Nephron (organoid): ENCODE measurements around the gene GADD45B.
A peak's percentile ranks its signal among the peaks of the same experiment; 100 is the strongest.

Experiments
- H3K27ac Mint-ChIP-seq, 3 experiments: 2 replicates each; pipeline ENCODE4 v1.8.0; 2020; ENCODE audit warnings: mixed read lengths in 3 of 3, mild to moderate bottlenecking in 2 of 3, moderate library complexity in 1 of 3
- H3K27me3 Mint-ChIP-seq: 2 replicates; pipeline ENCODE4 v1.8.0; 2021; ENCODE audit warnings: low read depth, mild to moderate bottlenecking, moderate library complexity, mixed read lengths
- H3K36me3 Mint-ChIP-seq: 2 replicates; pipeline ENCODE4 v1.8.0; 2020; ENCODE audit warnings: low read depth, mixed read lengths
- H3K4me1 Mint-ChIP-seq: 2 replicates; pipeline ENCODE4 v1.8.0; 2020; ENCODE audit warnings: mixed read lengths
- H3K4me3 Mint-ChIP-seq, 3 experiments: 2 replicates each; pipeline ENCODE4 v1.8.0; 2020; ENCODE audit warnings: mild to moderate bottlenecking in 3 of 3, mixed read lengths in 3 of 3, moderate library complexity in 2 of 3
- H3K9me3 Mint-ChIP-seq: 2 replicates; pipeline ENCODE4 v1.8.0; 2020; ENCODE audit warnings: mixed read lengths
- CTCF ChIP-seq, 3 experiments: fragments of 200-600 bp; sonication (generic); IDR thresholded peaks; one replicate each; pipeline ENCODE4 v1.5.0; 2021; ENCODE audit warnings: antibody characterized with exemption in 3 of 3; ENCODE audit not compliant: unreplicated experiment in 3 of 3

GADD45B gene

GRCh38 chr19:2428756-2429711 is 46.9 kb upstream of the GADD45B start:
- Mint-ChIP-seq H3K36me3 (peaks cover 14% of the 10 kb centered on the region), H3K27me3 (no peaks in the 10 kb centered on the region), H3K4me1 (peaks cover 15% of the 10 kb centered on the region), H3K27ac (no peak overlapping the region), H3K9me3 (no peaks in the 10 kb centered on the region), H3K4me3 (peak overlapping the region in 1 of 3 experiments; percentile 23)
- no peak for TF ChIP-seq CTCF (IDR thresholded peaks at IDR 0.05; ENCODE audit: unreplicated experiment in 3 of 3)

GRCh38 chr19:2429917-2430535 is 45.9 kb upstream of the GADD45B start:
- Mint-ChIP-seq H3K4me3 (peak overlapping the region in 1 of 3 experiments; percentile 64), H3K27ac (peak overlapping the region in 2 of 3 experiments; percentile 54 to 61), H3K9me3 (no peaks in the 10 kb centered on the region), H3K27me3 (no peaks in the 10 kb centered on the region), H3K4me1 (peaks cover 15% of the 10 kb centered on the region), H3K36me3 (peaks cover 14% of the 10 kb centered on the region)
- no peak for TF ChIP-seq CTCF (IDR thresholded peaks at IDR 0.05; ENCODE audit: unreplicated experiment in 3 of 3)

- peaks cover 20% of the 10 kb centered on the region for H3K36me3 Mint-ChIP-seq
- H3K27me3 Mint-ChIP-seq, result no peaks in the 10 kb centered on the region
- TF ChIP-seq CTCF (IDR thresholded peaks at IDR 0.05; ENCODE audit: unreplicated experiment in 3 of 3), result no peak
- no peaks in the 10 kb centered on the region for H3K9me3 Mint-ChIP-seq
- peaks cover 12% of the 10 kb centered on the region for H3K4me1 Mint-ChIP-seq
- H3K27ac Mint-ChIP-seq, result no peak overlapping the region
- no peak overlapping the region for H3K4me3 Mint-ChIP-seq
These were observed 44.4 kb upstream of the GADD45B start for GRCh38 chr19:2431318-2432055.

GRCh38 chr19:2432131-2432848 is 43.6 kb upstream of the GADD45B start:
- Mint-ChIP-seq H3K4me1 (peaks cover 8% of the 10 kb centered on the region), H3K36me3 (peaks cover 20% of the 10 kb centered on the region), H3K9me3 (no peaks in the 10 kb centered on the region), H3K27ac (no peak overlapping the region), H3K27me3 (no peaks in the 10 kb centered on the region), H3K4me3 (no peak overlapping the region)
- no peak for TF ChIP-seq CTCF (IDR thresholded peaks at IDR 0.05; ENCODE audit: unreplicated experiment in 3 of 3)

- no peak for TF ChIP-seq CTCF (IDR thresholded peaks at IDR 0.05; ENCODE audit: unreplicated experiment in 3 of 3)
- Mint-ChIP-seq H3K36me3 (peaks cover 20% of the 10 kb centered on the region), H3K4me1 (no peaks in the 10 kb centered on the region), H3K4me3 (no peak overlapping the region), H3K9me3 (no peaks in the 10 kb centered on the region), H3K27me3 (no peaks in the 10 kb centered on the region), H3K27ac (no peak overlapping the region)
These were observed 42.1 kb upstream of the GADD45B start for GRCh38 chr19:2433854-2434253.
